Neural crest cell (in vitro differentiated cells): ENCODE measurements around the gene CDKL2. TPM values are rescaled to one million over a fixed set of nuclear protein-coding genes. Genes with fewer than 3 reads are reported as not detected.

Source experiments
- DNase-seq: peaks from one replicate; pipeline ENCODE4 v3.0.0; 2021; ENCODE audit warnings: low read depth, mixed read lengths, low spot score
- H3K27ac Mint-ChIP-seq: one replicate; pipeline ENCODE4 v1.8.0; 2021; ENCODE audit warnings: mild to moderate bottlenecking, mixed read lengths; ENCODE audit not compliant: unreplicated experiment
- H3K27me3 Mint-ChIP-seq: 2 replicates; pipeline ENCODE4 v1.8.0; 2021; ENCODE audit warnings: low read depth, mild to moderate bottlenecking, mixed read lengths
- H3K36me3 Mint-ChIP-seq: 2 replicates; pipeline ENCODE4 v1.8.0; 2021; ENCODE audit warnings: low read depth, mild to moderate bottlenecking, mixed read lengths
- H3K4me1 Mint-ChIP-seq: 2 replicates; pipeline ENCODE4 v1.8.0; 2021; ENCODE audit warnings: mixed read lengths
- H3K4me3 Mint-ChIP-seq: one replicate; pipeline ENCODE4 v1.8.0; 2021; ENCODE audit warnings: mild to moderate bottlenecking, mixed read lengths
- H3K9me3 Mint-ChIP-seq: 2 replicates; pipeline ENCODE4 v1.8.0; 2021; ENCODE audit warnings: mixed read lengths
- total RNA-seq: library from RNA; stranded (reverse); gene quantifications from 2 replicates; pipeline ENCODE4 v1.2.1, GENCODE V29; 2021
- TF ChIP-seq, protein P1 (sequence below): fragments of 200-600 bp; sonication (generic); conservative IDR thresholded peaks from 2 replicates; pipeline ENCODE4 v1.5.0; 2021; ENCODE audit warnings: antibody characterized with exemption, mild to moderate bottlenecking

CDKL2 gene
- total RNA-seq, 1 donor from 2014 or later, result 1.1 TPM

DNA sequence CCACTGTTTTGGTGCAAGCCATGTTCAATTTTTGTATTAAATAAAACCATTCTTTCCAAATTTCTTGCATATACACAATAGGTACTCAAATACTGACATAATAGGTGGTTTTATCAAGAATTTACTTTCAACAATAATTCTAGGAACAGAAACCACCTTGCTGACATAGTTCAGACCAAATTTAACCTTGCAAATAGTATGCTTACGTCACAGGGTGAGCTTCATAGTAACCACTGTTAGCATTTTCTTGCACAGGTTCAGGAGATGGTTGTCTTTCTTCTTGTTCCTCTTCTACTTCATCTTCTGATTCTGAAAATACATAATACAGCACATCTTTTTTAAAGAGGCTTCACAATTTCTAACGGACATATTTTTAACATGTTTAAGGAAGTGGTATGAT lies 25.2 kb upstream of the CDKL2 start:
- no peak for DNase-seq
- TF ChIP-seq, protein P1, sequence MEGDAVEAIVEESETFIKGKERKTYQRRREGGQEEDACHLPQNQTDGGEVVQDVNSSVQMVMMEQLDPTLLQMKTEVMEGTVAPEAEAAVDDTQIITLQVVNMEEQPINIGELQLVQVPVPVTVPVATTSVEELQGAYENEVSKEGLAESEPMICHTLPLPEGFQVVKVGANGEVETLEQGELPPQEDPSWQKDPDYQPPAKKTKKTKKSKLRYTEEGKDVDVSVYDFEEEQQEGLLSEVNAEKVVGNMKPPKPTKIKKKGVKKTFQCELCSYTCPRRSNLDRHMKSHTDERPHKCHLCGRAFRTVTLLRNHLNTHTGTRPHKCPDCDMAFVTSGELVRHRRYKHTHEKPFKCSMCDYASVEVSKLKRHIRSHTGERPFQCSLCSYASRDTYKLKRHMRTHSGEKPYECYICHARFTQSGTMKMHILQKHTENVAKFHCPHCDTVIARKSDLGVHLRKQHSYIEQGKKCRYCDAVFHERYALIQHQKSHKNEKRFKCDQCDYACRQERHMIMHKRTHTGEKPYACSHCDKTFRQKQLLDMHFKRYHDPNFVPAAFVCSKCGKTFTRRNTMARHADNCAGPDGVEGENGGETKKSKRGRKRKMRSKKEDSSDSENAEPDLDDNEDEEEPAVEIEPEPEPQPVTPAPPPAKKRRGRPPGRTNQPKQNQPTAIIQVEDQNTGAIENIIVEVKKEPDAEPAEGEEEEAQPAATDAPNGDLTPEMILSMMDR, result no peak

DNA sequence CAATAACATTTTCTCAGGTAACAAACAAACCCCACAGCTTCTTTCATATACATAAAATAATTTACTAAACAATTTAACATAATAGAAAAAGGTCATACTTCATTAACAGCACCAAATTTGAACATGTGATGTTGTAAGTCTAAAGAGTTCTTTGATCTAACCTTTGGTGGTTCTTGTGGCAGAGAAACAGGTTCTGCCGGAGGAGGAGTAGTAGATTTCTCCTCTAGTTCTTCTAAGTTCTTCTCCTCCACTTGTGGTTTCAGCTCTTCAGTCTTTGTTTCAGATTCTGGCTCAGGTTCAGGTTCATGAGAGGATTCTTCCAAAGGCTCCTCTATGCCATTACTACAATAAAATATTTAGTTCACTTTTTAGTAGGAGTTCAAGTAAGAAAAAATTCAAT lies 24.6 kb upstream of the CDKL2 start:
- Mint-ChIP-seq H3K36me3 (peaks cover 13% of the 10 kb centered on the region), H3K9me3 (no peaks in the 10 kb centered on the region), H3K4me1 (no peaks in the 10 kb centered on the region), H3K4me3 (no peak overlapping the region), H3K27me3 (no peaks in the 10 kb centered on the region), H3K27ac (no peak overlapping the region)
- TF ChIP-seq, protein P1, result no peak
- no peak for DNase-seq

More for the DNA sequence above, 25.2 kb upstream of the CDKL2 start:
- Mint-ChIP-seq H3K4me1 (no peaks in the 10 kb centered on the region), H3K9me3 (no peaks in the 10 kb centered on the region), H3K27me3 (no peaks in the 10 kb centered on the region), H3K27ac (no peak overlapping the region), H3K36me3 (peaks cover 13% of the 10 kb centered on the region), H3K4me3 (no peak overlapping the region)

DNA sequence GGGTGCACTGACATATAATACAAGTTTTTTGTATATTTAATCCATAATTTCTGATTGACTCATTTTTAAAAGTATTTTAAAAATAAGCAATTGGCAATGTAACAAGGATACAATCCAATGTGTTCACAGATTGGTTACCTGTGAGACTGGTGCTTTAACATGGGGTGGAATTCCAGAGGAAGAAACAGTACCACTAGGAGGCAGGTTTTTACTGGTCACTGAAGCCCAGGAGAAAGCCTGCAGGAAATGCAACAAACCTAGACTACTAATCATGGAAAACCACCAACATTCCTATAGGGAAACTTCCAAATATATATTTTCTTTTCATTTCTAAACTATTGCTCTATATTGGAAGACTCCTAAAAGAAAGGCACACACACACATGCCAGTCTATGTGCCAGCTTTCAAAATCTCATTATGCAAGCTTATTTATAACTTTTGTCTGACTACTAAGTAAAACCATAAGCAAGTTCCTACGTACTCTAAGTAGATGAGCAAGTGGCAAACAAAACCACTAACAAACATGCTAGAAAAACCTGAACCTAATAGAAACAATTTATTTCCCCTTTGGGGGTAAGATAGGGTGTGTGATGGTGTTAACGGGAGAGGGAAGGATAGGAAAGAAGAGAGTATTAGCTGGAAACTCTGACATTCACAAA lies 23.6 kb upstream of the CDKL2 start:
- no peak overlapping the region for H3K27ac Mint-ChIP-seq
- no peaks in the 10 kb centered on the region for H3K27me3 Mint-ChIP-seq
- H3K9me3 Mint-ChIP-seq, result no peaks in the 10 kb centered on the region
- TF ChIP-seq, protein P1, result peak; percentile 60
- no peak for DNase-seq
- H3K4me3 Mint-ChIP-seq, result no peak overlapping the region
- H3K4me1 Mint-ChIP-seq, result no peaks in the 10 kb centered on the region
- peaks cover 12% of the 10 kb centered on the region for H3K36me3 Mint-ChIP-seq

DNA sequence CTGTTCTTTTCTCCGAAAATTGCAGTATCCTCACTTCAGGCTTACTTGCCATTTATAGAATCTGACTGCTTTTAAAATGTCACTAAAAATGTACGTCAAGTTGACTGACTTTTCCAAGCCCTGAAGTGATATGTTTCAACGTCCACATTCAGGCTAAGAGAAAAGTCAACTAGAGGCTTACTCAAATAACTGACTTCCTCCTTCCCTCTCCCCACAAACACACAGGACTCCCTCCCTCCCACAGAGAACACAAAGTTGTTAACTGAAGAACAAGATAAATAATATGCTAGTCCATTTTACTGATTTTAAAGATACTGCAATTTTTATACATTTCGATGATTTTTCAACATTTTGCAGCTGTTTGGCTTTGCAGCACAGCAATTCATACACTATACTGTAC lies 13.8 kb upstream of the CDKL2 start:
- no peak overlapping the region for H3K27ac Mint-ChIP-seq
- TF ChIP-seq, protein P1, result no peak
- H3K36me3 Mint-ChIP-seq, result peaks cover 20% of the 10 kb centered on the region
- H3K9me3 Mint-ChIP-seq, result no peaks in the 10 kb centered on the region
- no peaks in the 10 kb centered on the region for H3K4me1 Mint-ChIP-seq
- DNase-seq, result no peak
- no peaks in the 10 kb centered on the region for H3K27me3 Mint-ChIP-seq
- H3K4me3 Mint-ChIP-seq, result no peak overlapping the region

DNA sequence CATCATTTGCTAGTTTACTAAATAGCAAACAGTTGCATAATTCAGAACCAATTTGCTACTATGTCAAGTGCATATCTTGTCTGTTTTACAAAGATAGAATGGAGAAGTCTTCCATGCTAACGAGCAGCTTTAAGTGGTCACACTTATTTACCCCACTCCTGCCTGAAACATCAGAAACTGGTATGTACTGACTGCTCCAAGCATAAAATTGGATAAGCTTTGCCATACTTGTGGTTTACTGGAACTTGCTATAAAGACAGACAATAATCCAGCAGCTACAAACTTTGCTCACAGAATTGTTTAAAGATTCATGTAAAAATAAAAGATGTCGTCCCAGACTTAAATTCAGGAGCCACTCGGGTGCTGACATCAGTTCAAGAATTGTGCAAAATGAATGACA lies 13.3 kb upstream of the CDKL2 start:
- TF ChIP-seq, protein P1, result no peak
- H3K27me3 Mint-ChIP-seq, result no peaks in the 10 kb centered on the region
- H3K4me1 Mint-ChIP-seq, result no peaks in the 10 kb centered on the region
- H3K4me3 Mint-ChIP-seq, result no peak overlapping the region
- H3K27ac Mint-ChIP-seq, result no peak overlapping the region
- no peaks in the 10 kb centered on the region for H3K9me3 Mint-ChIP-seq
- DNase-seq, result no peak
- peaks cover 23% of the 10 kb centered on the region for H3K36me3 Mint-ChIP-seq
